SJSA1 (cell line): ENCODE data around the gene DLGAP5. TPM values are rescaled to one million over a fixed set of nuclear protein-coding genes. Genes with fewer than 3 reads are reported as not detected.
A peak's percentile ranks its signal among the peaks of the same experiment; 100 is the strongest.

Source experiments
- DNase-seq, 2 experiments: peaks; one replicate each; pipeline ENCODE4 v3.0.0-alpha.2; 2015 to 2020; ENCODE audit warnings: low spot score in 2 of 2, low read depth in 1 of 2
- H3K27ac ChIP-seq: fragments of 250-450 bp; sonication (Bioruptor Pico); 2 replicates; pipeline ENCODE4 v1.5.1; 2020; ENCODE audit warnings: mild to moderate bottlenecking, moderate library complexity
- H3K27me3 ChIP-seq: fragments of 250-450 bp; sonication (Bioruptor Pico); replicated peaks from 2 replicates; pipeline ENCODE4 v1.5.1; 2020; ENCODE audit warnings: mild to moderate bottlenecking, moderate library complexity
- H3K36me3 ChIP-seq: fragments of 250-450 bp; sonication (Bioruptor Pico); 2 replicates; pipeline ENCODE4 v1.5.1; 2020; ENCODE audit warnings: mild to moderate bottlenecking
- H3K4me1 ChIP-seq: fragments of 250-450 bp; sonication (Bioruptor Pico); replicated peaks from 2 replicates; pipeline ENCODE4 v1.6.1; 2021; ENCODE audit warnings: mild to moderate bottlenecking
- H3K4me3 ChIP-seq: fragments of 250-450 bp; sonication (Bioruptor Pico); 2 replicates; pipeline ENCODE4 v1.5.1; 2020; ENCODE audit warnings: mild to moderate bottlenecking
- H3K9me3 ChIP-seq: fragments of 250-450 bp; sonication (Bioruptor Pico); replicated peaks from 2 replicates; pipeline ENCODE4 v1.5.1; 2020; ENCODE audit warnings: mild to moderate bottlenecking
- total RNA-seq: library from RNA; depleted of rRNA; stranded (reverse); fragments of >200 nt; shearing (Covaris generic); gene quantifications from 2 replicates; pipeline ENCODE4 v1.2.3, GENCODE V29; 2014

Gene DLGAP5
- total RNA-seq, 1 experiment from 2014 or later: 83.1 TPM

DNA sequence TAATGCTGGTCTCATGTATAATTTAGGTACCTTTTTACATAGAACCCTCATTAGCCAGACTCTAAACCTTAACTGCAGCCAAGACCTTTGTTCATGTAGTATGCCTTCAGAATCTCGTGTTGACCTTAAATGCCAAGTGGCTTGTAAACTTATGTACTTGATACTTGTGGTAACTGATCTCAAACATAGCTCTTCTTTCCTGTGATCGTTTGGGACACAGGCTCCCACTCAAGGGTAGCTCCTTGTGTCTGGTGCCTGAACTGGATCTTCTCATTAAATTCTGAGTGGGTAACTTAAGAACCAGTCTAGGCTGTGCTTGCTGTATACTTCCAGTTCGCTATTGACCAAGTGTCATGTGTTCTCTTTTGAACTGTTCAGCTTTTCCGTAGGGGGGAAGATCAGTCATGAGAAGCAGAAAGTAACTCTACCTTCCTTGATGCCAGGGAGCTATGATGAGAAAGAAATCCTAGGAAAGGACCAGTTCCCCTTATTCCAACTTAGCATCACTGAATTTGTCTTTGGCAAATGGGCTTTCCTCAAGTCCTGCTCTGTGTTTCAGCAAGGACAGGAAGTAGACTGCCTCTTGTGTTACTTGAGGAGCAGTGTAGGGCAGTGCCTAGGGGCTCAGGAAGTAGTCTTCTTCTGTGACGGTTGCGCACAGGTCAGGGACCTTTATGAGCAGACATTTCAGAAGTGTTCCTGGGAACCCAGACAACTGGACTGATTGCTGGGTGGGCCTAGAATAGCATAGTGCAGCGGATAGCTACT lies 59.8 kb downstream of the DLGAP5 start:
- Histone ChIP-seq H3K36me3 (peaks cover 40% of the 10 kb centered on the region), H3K9me3 (no peaks in the 10 kb centered on the region), H3K27me3 (no peaks in the 10 kb centered on the region), H3K27ac (no peak overlapping the region), H3K4me3 (peak overlapping the region; percentile 80; the same call in 1 of the 2 replicates), H3K4me1 (peaks cover 59% of the 10 kb centered on the region)
- no peak for DNase-seq

DNA sequence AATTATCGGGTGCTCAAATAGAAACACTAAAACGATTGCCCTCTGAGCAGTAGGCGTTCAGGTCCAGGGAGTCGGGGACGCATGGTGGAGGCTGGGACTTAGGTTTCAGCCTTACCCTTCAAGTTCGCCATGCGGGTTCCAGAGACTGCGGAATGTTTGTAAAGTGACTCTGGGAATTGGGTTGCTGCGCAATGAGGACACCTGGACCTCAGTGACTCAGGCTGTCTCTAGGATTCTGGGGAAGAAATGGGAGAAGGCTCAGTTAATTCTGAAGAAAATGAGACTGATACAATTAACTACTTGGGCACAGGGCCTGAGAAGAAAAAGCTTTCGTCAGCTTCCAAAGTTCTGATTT lies 61.2 kb downstream of the DLGAP5 start:
- H3K4me1 ChIP-seq: peaks cover 70% of the 10 kb centered on the region
- peaks cover 40% of the 10 kb centered on the region for H3K36me3 ChIP-seq
- H3K4me3 ChIP-seq: peak overlapping the region; percentile 80
- H3K27me3 ChIP-seq: no peaks in the 10 kb centered on the region
- peak in 1 of 2 experiments; percentile 50 for DNase-seq
- no peaks in the 10 kb centered on the region for H3K9me3 ChIP-seq
- peak overlapping the region; percentile 66 for H3K27ac ChIP-seq

DNA sequence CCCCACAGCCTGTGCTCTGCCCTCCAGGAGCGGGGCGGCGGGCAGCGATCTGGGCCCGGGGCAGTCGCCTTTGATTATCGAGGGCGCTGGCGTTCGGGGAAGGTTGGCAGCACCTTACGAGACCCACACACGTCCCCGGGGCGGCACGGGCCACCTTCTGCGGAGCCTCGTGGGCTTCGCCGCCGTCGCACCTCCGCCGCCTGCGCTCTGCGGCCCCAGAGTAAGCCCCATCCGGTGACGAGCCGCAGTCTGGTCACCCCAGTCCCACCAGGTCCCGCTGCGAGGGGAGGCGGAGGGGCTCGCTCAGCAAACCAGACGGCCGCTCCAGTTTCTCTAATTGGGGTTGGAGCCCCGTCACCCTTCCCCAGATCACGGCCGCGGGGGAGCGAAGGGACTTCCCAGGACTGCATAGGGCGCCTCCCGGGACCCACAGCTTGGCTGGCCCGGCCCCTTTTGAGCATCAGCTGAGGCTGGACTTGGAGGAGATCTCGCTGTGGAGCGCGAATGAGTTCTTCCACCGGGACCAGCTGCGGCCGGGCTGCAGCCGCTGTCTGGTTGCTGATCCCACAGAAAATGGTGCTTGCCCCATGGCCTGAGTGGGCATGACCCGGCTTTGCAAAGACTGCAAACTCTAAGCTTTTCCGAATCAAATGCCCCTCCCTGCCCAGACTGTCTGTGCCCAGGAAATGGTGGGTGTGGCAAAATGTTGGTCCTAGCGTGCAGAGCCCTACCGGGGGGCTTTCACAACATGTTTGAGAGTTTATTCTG lies 61.8 kb downstream of the DLGAP5 start:
- no peaks in the 10 kb centered on the region for H3K27me3 ChIP-seq
- peak overlapping the region; percentile 80 for H3K4me3 ChIP-seq
- peak overlapping the region; percentile 66 for H3K27ac ChIP-seq
- peak; percentile 67 to 75 for DNase-seq
- H3K9me3 ChIP-seq: no peaks in the 10 kb centered on the region
- peaks cover 36% of the 10 kb centered on the region for H3K36me3 ChIP-seq
- peaks cover 70% of the 10 kb centered on the region for H3K4me1 ChIP-seq

DNA sequence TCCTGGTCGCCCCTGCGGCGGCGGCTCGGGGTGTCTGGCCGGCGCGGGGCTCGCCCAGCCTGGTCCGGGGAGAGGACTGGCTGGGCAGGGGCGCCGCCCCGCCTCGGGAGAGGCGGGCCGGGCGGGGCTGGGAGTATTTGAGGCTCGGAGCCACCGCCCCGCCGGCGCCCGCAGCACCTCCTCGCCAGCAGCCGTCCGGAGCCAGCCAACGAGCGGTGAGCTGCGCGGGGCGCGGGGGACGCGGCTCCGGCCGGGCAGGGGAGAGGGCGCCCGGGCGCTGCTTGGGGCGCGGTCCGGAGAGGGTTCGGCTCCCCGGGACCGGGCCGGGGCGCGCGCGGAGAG lies 62.3 kb downstream of the DLGAP5 start, which contains the start of gene LGALS3:
Gene LGALS3 (plus strand): TSS at position 167 of the 342 bp plus-strand sequence. CDS start 8,122 bp downstream, outside the sequence.
- DNase-seq: peak; percentile 54 to 64

DNA sequence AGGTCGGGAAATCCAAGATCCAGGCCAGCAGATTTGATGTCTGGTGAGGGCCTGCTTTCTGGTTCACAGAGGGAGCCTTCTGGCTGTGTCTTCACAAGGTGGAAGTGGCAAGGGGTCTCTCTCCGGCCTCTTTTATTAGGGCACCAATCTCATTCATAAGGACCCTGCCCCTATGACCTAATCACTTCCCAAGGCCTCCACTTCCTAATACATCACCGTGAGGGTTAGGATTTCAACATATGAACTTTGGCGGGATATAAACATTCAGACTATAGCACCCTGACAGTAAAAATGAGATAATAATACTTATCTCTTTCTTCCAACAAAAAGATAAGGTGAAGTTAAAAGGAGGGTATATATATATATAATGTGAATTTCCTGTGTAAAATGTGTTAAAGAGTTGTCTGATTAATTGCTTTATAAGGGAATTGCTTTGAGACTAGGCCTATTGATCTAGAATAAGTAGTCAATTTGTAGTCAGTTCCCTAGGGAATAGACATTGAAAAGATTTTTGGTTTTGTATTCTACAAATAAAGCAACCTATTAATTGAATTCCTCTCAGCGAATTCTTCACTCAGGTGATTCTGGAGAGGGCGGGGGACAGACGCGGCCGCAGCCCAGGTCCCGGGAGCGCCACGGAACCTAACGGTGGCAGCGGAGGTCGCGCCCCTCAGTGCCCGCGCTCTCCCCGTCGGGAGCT lies 62.8 kb downstream of the DLGAP5 start:
- H3K36me3 ChIP-seq: peaks cover 27% of the 10 kb centered on the region
- no peaks in the 10 kb centered on the region for H3K27me3 ChIP-seq
- no peaks in the 10 kb centered on the region for H3K9me3 ChIP-seq
- peak overlapping the region; percentile 66 for H3K27ac ChIP-seq
- H3K4me3 ChIP-seq: peak overlapping the region; percentile 80
- DNase-seq: no peak
- H3K4me1 ChIP-seq: peaks cover 68% of the 10 kb centered on the region

More for the DNA sequence above, 62.3 kb downstream of the DLGAP5 start, which contains the start of gene LGALS3:
- Histone ChIP-seq H3K27ac (peak within 1 kb of the TSS; percentile 66), H3K36me3 (peaks cover 31% of the 10 kb centered on the region), H3K9me3 (no peaks in the 10 kb centered on the region), H3K27me3 (no peaks in the 10 kb centered on the region), H3K4me3 (peak within 1 kb of the TSS; percentile 80), H3K4me1 (peaks cover 68% of the 10 kb centered on the region)

DNA sequence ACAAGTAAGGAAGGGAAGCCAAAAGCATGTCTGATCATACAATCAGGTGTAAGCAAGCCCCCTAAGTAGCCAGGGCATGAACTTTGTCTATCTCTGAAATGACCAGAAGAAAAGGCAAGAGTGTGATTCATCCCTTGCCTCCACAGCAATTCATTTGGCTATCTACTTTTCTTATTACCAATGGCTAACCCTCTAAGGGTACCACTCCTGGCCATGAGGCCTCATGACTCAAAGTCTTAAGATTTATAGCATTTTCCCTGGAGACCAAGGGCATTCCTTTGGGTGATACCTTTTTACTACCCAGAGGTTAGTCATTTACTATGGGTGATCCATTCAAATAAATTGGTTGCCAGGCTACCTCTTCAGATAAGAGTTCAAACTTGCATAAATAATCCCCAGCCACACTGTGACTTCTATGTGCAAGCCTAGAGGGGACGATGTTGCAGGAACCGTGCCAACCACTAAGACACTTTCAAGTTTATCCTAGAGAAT lies 63.9 kb downstream of the DLGAP5 start:
- peaks cover 18% of the 10 kb centered on the region for H3K36me3 ChIP-seq
- no peak overlapping the region for H3K27ac ChIP-seq
- H3K4me3 ChIP-seq: no peak overlapping the region
- no peaks in the 10 kb centered on the region for H3K27me3 ChIP-seq
- DNase-seq: peak in 1 of 2 experiments; percentile 34
- peaks cover 68% of the 10 kb centered on the region for H3K4me1 ChIP-seq
- no peaks in the 10 kb centered on the region for H3K9me3 ChIP-seq

DNA sequence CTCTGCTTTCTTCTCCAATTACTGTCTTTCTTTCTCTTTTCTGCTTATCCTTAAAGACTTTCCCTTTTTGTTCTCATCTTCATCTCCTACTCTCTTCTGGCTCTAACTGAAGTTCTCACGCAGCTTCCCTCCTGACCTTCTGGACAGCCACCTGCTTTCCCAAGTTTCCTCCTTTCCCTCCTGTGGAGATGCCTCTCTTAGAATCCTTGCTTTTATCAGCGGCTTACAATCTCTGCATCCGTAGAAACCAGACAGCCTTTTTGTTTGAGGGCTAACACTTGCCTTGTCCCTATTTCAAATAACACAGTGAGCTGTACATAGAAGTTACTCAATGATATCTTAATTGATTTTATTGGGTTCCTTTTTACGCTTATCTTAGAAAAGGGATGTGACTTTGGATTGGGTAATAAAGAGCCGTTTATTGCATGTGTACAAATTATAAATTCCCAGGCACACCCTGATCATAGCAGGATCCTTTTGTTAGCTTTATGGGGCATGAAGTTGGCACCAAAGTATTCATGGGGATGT lies 64.4 kb downstream of the DLGAP5 start:
- H3K27ac ChIP-seq: no peak overlapping the region
- no peak for DNase-seq
- H3K27me3 ChIP-seq: no peaks in the 10 kb centered on the region

DNA sequence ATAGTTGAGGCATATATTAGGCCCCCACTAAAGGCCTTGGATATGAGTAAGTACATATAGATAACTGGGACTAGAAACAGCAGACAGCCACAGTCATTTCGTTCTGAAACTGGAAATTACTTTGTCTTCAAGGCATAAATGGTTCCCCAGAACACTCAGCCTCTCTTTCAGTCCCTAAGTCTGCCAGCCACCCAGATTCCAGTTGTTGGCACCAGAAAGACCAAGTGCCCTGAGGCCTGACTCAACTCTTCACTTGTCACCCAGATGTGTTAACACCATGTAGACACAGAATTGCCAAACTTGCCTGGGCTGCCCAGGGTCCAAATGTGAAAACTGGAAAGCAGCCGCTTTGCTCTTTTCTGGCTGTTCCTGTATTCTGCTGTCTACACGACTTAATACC lies 65.4 kb downstream of the DLGAP5 start:
- no peak for DNase-seq

More for the DNA sequence above, 64.4 kb downstream of the DLGAP5 start:
- Histone ChIP-seq H3K4me1 (peaks cover 68% of the 10 kb centered on the region), H3K9me3 (no peaks in the 10 kb centered on the region), H3K36me3 (peaks cover 15% of the 10 kb centered on the region), H3K4me3 (no peak overlapping the region)

DNA sequence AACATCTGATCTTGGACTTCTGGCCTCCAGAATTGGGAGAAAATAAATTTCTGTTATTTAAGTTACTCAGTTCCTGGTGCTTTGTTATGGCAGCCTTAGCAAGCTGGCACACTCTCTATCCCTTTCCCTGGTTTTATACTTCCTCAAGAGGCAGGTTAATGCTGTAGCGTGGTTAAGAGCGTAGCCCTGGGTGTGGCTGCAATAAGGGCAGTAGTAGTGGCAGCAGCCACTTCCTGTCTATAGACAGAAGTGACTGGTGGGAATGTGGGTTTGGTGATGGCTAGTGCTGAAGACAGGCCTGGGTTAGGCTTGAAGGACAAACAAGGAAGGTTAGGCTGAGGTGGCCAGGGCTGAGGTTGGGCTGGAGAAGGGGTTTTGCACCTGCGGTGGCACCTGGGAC lies 66.0 kb downstream of the DLGAP5 start:
- no peaks in the 10 kb centered on the region for H3K9me3 ChIP-seq
- no peak overlapping the region for H3K27ac ChIP-seq
- DNase-seq: no peak
- peaks cover 55% of the 10 kb centered on the region for H3K4me1 ChIP-seq
- no peaks in the 10 kb centered on the region for H3K27me3 ChIP-seq
- H3K4me3 ChIP-seq: no peak overlapping the region
- peaks cover 3% of the 10 kb centered on the region; the same call in 1 of the 2 replicates for H3K36me3 ChIP-seq

More for the DNA sequence above, 65.4 kb downstream of the DLGAP5 start:
- Histone ChIP-seq H3K27me3 (no peaks in the 10 kb centered on the region), H3K4me3 (no peak overlapping the region), H3K27ac (no peak overlapping the region), H3K36me3 (peaks cover 6% of the 10 kb centered on the region), H3K9me3 (no peaks in the 10 kb centered on the region), H3K4me1 (peaks cover 61% of the 10 kb centered on the region)

DNA sequence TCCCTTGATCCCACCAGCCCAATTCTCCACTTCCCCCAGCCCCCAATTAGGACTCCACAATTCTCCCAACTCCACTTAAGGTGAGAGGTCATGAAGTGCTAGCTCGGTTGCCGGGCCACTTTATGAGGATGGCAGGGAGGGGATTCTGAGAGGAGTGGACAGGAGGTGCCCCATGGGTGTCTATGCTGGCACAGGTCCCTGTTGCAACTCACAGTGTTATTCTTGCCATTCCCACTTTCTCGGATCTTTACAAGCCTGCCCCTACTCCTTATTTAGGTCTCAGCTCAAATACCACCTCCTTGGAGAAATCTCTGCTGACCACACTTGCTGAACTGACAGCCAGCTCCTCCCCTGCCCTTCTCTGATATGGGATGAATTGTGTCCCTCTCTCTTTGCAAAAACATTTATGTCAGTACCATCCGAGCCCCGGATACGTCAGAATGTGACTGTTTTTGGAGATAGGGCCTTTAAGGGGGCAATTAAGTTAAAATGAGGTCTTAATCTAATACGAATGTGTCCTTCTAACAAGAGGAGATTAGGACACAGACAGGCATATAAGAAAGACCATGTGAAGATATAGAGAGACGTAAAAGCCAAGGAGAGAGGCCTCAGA lies 66.5 kb downstream of the DLGAP5 start:
- H3K27me3 ChIP-seq: no peaks in the 10 kb centered on the region
- peaks cover 51% of the 10 kb centered on the region for H3K4me1 ChIP-seq
- H3K9me3 ChIP-seq: no peaks in the 10 kb centered on the region
- no peak overlapping the region for H3K4me3 ChIP-seq
- no peak overlapping the region for H3K27ac ChIP-seq
- DNase-seq: no peak
- H3K36me3 ChIP-seq: peaks cover 3% of the 10 kb centered on the region; the same call in 1 of the 2 replicates

DNA sequence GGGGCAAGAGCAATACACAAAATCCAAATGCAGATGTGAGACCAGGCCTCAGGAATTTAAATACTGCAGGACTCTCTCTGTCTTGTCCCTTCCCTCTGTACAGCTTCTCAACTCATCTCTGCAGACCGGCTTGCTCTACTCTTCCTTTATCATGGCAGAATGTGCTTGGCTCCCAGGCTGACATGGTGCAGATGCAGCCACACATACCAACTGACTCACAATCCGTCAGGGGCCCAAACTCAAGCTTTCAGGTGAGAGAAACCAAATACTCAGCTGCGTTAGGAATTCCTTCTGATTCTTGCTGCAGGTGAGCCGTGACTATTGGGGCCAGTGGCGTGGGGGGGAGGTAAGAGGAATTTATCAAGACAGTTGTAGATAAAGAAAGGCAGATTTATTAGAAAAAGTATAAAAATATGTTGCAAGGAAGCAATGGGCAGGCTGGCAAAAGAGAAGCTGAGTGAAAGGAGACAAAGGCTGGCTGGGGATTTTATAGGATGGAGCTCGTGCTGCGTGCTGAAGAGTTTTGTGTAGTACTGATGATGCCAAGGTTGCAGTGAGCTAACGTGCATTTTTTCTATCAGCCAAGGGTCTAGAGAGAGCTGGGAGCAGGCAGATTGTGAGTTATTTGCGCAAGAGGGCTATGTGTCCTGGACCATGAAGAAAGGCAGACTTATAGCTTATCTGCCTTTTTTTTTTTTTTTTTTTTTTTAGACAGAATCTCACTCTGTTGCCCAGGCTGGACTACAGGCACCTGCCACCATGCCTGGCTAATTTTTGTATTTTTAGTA lies 67.3 kb downstream of the DLGAP5 start:
- H3K4me1 ChIP-seq: peaks cover 56% of the 10 kb centered on the region
- DNase-seq: no peak
- no peaks in the 10 kb centered on the region for H3K27me3 ChIP-seq
- no peak overlapping the region for H3K4me3 ChIP-seq
- no peaks in the 10 kb centered on the region for H3K9me3 ChIP-seq
- H3K36me3 ChIP-seq: no peaks in the 10 kb centered on the region
- H3K27ac ChIP-seq: no peak overlapping the region

DNA sequence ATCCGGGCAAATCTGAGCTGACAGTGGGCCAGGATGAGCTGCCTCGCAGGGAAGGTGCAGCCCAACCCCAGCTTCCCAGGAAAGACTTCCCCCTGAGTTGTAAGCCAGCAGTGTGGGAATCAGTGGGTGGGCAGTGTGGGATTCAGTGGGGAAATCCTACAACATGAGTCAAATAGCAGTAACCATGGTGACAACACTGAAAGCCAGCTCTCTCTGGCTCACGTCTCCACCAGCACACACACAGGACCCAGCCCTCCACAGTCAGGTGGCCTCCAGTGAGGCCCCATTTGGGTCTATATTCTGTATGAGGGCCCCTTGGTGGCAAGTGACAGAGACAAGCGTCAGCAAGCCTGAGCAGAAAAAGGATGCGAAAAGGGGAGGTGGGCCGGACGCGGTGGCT lies 68.3 kb downstream of the DLGAP5 start:
- H3K27ac ChIP-seq: peak overlapping the region; percentile 56
- no peaks in the 10 kb centered on the region for H3K36me3 ChIP-seq
- peak; percentile 81 to 88 for DNase-seq
- H3K27me3 ChIP-seq: no peaks in the 10 kb centered on the region
- H3K9me3 ChIP-seq: no peaks in the 10 kb centered on the region
- H3K4me3 ChIP-seq: no peak overlapping the region
- H3K4me1 ChIP-seq: peaks cover 60% of the 10 kb centered on the region
